ENCODE results near the gene SPAG16.

DNA sequence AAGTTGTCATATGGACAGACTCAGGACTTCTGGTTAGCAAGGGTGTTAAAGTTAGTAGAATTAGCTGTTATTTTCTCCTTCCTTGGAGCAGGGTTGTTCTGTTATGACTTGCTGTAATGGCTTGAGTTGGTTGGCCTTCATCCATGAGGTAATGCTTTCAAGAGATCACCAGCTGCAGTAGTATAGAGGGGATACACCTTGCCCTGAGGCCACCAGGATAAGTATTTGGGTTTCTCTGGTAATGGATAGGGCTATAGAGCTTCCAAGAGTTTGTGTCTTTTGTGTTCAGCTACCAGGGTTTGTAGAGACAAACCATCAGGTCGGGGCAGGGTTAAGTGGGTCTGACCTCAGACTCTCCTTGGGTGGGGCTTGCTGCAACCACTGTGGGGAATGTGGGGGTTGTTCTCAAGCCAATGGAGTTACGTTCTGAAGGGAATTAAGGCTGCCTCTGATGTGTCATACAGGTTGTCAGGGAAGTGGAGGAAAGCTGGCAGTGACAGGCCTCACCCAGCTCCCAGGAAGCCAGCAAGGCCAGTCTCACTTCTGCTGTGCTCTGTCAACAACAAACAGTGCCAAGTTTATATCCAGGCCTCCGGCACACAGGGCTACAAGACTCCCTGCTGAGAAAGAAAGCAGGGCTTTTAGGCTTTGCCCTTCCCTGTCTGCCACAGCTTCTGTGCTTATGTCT is 356.6 kb downstream of the SPAG16 start:
- TF ChIP-seq ZBTB7A (IDR thresholded peaks at IDR 0.05; ENCODE audit: low read depth) (no peak), TCF12 (IDR thresholded peaks at IDR 0.05; ENCODE audit: low read depth) (no peak)
- TF ChIP-seq, protein P1, sequence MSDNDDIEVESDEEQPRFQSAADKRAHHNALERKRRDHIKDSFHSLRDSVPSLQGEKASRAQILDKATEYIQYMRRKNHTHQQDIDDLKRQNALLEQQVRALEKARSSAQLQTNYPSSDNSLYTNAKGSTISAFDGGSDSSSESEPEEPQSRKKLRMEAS (IDR thresholded peaks at IDR 0.05): no peak

Measured in Ishikawa (cell line).